Type B pancreatic cell (in vitro differentiated cells): Measurements from ENCODE around the gene SEMA5A. TPM values are rescaled to one million over a fixed set of nuclear protein-coding genes. Genes with fewer than 3 reads are reported as not detected.

Experiments used
- DNase-seq: peaks from one replicate; pipeline ENCODE4 v3.0.0; 2021; ENCODE audit warnings: mixed read lengths; ENCODE audit not compliant: unreplicated experiment; ENCODE audit errors: extremely low spot score
- H3K27ac Mint-ChIP-seq: 2 replicates; pipeline ENCODE4 v1.8.0; 2021; ENCODE audit warnings: mild to moderate bottlenecking, mixed read lengths
- H3K27me3 Mint-ChIP-seq: 2 replicates; pipeline ENCODE4 v1.8.0; 2021; ENCODE audit warnings: mixed read lengths
- H3K36me3 Mint-ChIP-seq: 2 replicates; pipeline ENCODE4 v1.8.0; 2021; ENCODE audit warnings: mixed read lengths
- H3K4me1 Mint-ChIP-seq: one replicate; pipeline ENCODE4 v1.8.0; 2021; ENCODE audit warnings: mixed read lengths; ENCODE audit not compliant: unreplicated experiment
- H3K4me3 Mint-ChIP-seq: 2 replicates; pipeline ENCODE4 v1.8.0; 2021; ENCODE audit warnings: mild to moderate bottlenecking, mixed read lengths
- H3K9me3 Mint-ChIP-seq: 2 replicates; pipeline ENCODE4 v1.8.0; 2021; ENCODE audit warnings: mixed read lengths
- total RNA-seq: library from RNA; stranded (reverse); gene quantifications from 2 replicates; pipeline ENCODE4 v1.2.1, GENCODE V29; 2021; ENCODE audit warnings: low replicate concordance
- TF ChIP-seq, protein P1 (sequence below): fragments of 200-600 bp; sonication (generic); conservative IDR thresholded peaks from 2 replicates; pipeline ENCODE4 v1.5.0; 2021; ENCODE audit warnings: antibody characterized with exemption, mild to moderate bottlenecking

SEMA5A gene
- total RNA-seq, 1 donor from 2014 or later: 92.9 TPM

DNA sequence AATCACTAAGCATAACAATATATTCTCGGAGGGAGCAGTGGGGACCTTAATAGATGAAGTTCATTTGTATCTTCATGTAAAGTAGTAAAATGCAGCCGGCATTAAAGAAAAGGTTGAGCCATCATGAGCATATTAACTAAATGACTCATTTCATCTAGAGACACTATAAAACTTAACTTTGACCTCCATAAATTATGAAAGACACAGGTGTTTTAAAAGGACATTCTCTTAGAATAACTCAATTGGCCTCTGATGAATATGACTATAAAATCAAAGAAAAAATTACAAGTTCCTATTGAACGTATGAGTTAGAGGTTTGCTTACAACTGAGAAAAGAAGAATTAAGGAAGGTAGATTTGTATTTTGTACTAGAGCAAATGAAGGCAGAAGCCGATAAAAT lies 220.3 kb downstream of the SEMA5A start:
- peaks cover 15% of the 10 kb centered on the region for H3K36me3 Mint-ChIP-seq
- TF ChIP-seq, protein P1, sequence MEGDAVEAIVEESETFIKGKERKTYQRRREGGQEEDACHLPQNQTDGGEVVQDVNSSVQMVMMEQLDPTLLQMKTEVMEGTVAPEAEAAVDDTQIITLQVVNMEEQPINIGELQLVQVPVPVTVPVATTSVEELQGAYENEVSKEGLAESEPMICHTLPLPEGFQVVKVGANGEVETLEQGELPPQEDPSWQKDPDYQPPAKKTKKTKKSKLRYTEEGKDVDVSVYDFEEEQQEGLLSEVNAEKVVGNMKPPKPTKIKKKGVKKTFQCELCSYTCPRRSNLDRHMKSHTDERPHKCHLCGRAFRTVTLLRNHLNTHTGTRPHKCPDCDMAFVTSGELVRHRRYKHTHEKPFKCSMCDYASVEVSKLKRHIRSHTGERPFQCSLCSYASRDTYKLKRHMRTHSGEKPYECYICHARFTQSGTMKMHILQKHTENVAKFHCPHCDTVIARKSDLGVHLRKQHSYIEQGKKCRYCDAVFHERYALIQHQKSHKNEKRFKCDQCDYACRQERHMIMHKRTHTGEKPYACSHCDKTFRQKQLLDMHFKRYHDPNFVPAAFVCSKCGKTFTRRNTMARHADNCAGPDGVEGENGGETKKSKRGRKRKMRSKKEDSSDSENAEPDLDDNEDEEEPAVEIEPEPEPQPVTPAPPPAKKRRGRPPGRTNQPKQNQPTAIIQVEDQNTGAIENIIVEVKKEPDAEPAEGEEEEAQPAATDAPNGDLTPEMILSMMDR: no peak
- H3K9me3 Mint-ChIP-seq: no peaks in the 10 kb centered on the region
- H3K4me1 Mint-ChIP-seq: peaks cover 19% of the 10 kb centered on the region
- DNase-seq: no peak
- H3K27ac Mint-ChIP-seq: no peak overlapping the region
- H3K27me3 Mint-ChIP-seq: no peaks in the 10 kb centered on the region
- H3K4me3 Mint-ChIP-seq: no peak overlapping the region

DNA sequence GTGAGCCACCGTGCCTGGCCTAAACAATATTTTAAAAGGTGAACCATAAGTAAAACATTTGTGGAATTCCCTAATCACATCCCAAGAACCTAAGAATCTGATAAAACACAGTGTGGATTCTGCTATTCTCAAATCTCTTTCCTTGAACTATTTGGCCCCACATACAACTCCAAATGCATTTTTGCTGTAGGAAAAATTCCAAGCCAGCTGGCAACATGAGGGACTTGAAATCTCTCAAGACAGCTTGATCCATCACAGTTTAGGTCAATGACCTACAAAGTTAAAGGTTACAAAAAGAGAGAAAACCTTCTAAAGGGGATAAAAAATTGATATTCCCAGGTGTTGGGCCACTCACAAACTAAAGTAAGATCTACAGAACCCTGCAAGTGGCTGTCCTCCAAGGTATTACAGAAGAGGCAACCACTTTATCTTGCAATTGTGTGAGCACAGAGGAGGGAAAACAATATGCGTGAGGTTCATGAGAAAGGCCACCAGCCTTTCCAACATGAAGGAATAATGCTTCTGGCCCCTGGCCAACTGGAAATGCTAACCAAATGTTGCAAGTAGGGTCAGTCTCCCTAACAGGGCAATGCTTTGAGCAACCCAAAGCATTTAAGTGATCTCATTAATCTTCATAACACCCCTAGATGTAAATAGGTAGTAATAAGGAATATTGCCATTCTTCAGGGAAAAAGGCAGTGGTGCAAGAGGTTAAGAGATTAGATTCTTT lies 221.4 kb downstream of the SEMA5A start:
- peaks cover 20% of the 10 kb centered on the region for H3K36me3 Mint-ChIP-seq
- H3K4me3 Mint-ChIP-seq: no peak overlapping the region
- TF ChIP-seq, protein P1: no peak
- H3K27ac Mint-ChIP-seq: no peak overlapping the region
- no peaks in the 10 kb centered on the region for H3K9me3 Mint-ChIP-seq
- H3K27me3 Mint-ChIP-seq: no peaks in the 10 kb centered on the region
- H3K4me1 Mint-ChIP-seq: peaks cover 19% of the 10 kb centered on the region
- DNase-seq: no peak

DNA sequence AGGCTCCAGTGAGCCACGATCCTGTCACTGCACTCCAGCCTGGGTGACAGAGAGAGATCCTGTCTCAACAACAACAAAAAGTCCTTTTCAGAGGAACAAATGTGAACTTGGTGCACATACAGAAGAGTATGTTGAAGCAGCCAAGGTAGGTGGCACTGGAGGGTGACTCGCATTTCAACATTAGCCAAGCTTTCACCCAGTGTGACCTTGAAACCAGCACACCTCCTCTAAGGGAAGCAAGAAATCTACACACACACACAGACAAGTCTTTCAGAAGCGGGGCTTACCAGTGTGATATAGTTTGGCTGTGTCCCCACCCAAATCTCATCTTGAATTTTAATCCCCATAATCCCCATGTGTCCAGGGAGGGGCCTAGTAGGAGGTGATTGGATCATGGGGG lies 225.2 kb downstream of the SEMA5A start:
- Mint-ChIP-seq H3K4me3 (no peak overlapping the region), H3K36me3 (peaks cover 22% of the 10 kb centered on the region), H3K27ac (no peak overlapping the region), H3K4me1 (peaks cover 20% of the 10 kb centered on the region), H3K9me3 (no peaks in the 10 kb centered on the region), H3K27me3 (no peaks in the 10 kb centered on the region)
- DNase-seq: no peak
- TF ChIP-seq, protein P1: no peak

DNA sequence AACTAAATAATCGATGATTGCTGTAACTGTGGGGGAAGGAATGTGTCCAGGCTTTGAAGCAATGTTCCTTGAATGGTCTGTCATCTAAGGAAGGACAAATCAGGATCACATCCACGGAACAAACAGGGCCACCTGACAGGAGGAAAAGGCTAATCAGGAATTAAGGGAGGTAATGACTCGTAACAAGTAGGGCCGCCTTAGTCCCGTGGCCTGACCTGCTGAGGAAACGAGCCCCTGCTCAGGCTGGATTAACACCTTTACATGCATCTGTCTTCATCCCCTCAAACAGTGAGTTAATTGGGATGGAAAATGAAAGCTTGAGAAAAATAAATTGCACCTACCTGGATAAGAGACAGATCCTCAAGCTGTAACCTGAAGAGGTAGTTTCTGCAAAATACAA lies 227.8 kb downstream of the SEMA5A start:
- H3K9me3 Mint-ChIP-seq: no peaks in the 10 kb centered on the region
- H3K27ac Mint-ChIP-seq: no peak overlapping the region
- peaks cover 22% of the 10 kb centered on the region for H3K36me3 Mint-ChIP-seq
- no peaks in the 10 kb centered on the region for H3K27me3 Mint-ChIP-seq
- TF ChIP-seq, protein P1: no peak
- no peak overlapping the region for H3K4me3 Mint-ChIP-seq
- no peak for DNase-seq
- peaks cover 5% of the 10 kb centered on the region for H3K4me1 Mint-ChIP-seq

DNA sequence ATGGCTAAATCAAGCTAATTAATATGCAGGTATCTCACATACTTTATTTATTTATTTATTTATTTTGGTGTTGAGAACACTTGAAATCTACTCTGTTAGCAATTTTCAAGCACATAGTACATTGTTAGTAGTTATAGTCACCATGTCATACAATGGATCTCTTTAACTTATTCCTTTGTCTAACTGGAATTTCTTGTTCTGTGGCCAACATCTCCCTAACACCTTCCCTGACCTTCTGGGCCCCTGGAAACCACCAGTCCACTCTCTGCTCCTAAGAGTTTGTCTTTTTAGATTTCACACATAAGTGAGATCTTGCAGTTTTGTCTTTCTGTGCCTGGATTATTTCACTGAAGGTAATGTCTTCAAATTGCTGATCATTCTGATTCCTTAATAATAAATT lies 229.1 kb downstream of the SEMA5A start:
- H3K9me3 Mint-ChIP-seq: no peaks in the 10 kb centered on the region

More for the DNA sequence above, 229.1 kb downstream of the SEMA5A start:
- H3K36me3 Mint-ChIP-seq: peaks cover 26% of the 10 kb centered on the region
- H3K27ac Mint-ChIP-seq: no peak overlapping the region
- no peak overlapping the region for H3K4me3 Mint-ChIP-seq
- no peak for DNase-seq
- TF ChIP-seq, protein P1: no peak
- no peaks in the 10 kb centered on the region for H3K27me3 Mint-ChIP-seq
- peaks cover 5% of the 10 kb centered on the region for H3K4me1 Mint-ChIP-seq
